ENCODE results near the gene NFKBIB. TPM values are rescaled to one million over a fixed set of nuclear protein-coding genes. Genes with fewer than 3 reads are reported as not detected.

NFKBIB gene
- total RNA-seq, 2 experiments from 2014 or later, result 47.2 to 52.7 TPM

DNA sequence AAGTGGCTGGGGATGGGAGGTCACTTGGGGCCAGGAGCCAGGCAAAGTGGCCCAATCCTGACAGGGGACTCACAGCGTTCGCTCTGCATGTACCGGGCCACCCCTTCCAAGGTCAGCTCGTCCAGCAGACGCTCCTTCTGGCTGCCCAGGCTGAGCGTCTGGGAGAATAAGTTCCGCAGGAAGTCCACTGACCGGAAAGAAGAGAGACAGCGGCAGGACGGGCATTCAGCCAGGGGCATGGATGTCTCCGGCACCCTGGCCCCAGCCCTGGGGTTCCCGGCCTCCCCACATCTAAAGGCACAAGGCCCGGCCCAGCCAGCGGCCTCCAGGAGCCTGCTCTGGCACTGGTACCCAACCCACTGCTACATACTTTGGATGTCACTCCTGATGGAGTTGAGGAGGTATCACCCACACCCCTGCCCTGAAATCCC lies 6.4 kb upstream of the NFKBIB start:
- CTCF ChIA-PET, result no interaction called here
- Mint-ChIP-seq H3K9me3 (no peaks in the 10 kb centered on the region), H3K4me3 (no peak overlapping the region), H3K27me3 (ENCODE audit: low read depth) (no peaks in the 10 kb centered on the region), H3K27ac (no peak overlapping the region), H3K36me3 (ENCODE audit: low read depth) (peaks cover 2% of the 10 kb centered on the region), H3K4me1 (ENCODE audit: low read depth) (peaks cover 7% of the 10 kb centered on the region)
- intact Hi-C loops (cut with micrococcal nuclease), result no loop called here
- DNase-seq, result no peak

DNA sequence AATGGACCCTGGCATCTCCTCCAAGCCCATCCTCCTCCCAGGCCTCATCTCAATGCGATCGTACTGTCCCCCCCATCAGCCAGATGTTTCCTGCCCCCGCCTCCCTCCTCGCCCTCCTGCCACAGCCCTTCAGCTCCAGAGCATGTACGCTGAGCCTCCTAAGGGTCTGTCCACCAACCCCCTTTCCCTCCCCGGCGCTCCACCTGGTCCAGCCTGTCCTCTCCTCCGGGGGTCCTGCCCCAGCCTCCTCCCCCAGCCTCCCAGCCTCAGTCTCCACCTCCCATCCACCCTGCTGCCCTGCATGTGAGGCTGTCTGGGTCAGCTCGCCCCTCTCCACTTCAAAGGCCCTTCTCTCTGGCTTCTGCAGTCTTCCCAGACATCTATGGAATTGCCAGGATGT lies 4.8 kb upstream of the NFKBIB start:
- H3K36me3 Mint-ChIP-seq (ENCODE audit: low read depth), result no peaks in the 10 kb centered on the region
- peaks cover 14% of the 10 kb centered on the region for H3K4me1 Mint-ChIP-seq (ENCODE audit: low read depth)
- no peak for DNase-seq
- H3K4me3 Mint-ChIP-seq, result no peak overlapping the region
- intact Hi-C loops (cut with micrococcal nuclease), result loop anchor here (5.0 kb wide), 1 partner anchor 238 kb away; no protein-coding TSS in a partner anchor
- no peaks in the 10 kb centered on the region for H3K27me3 Mint-ChIP-seq (ENCODE audit: low read depth)
- no peak overlapping the region for H3K27ac Mint-ChIP-seq
- CTCF ChIA-PET, result no interaction called here
- no peaks in the 10 kb centered on the region for H3K9me3 Mint-ChIP-seq

DNA sequence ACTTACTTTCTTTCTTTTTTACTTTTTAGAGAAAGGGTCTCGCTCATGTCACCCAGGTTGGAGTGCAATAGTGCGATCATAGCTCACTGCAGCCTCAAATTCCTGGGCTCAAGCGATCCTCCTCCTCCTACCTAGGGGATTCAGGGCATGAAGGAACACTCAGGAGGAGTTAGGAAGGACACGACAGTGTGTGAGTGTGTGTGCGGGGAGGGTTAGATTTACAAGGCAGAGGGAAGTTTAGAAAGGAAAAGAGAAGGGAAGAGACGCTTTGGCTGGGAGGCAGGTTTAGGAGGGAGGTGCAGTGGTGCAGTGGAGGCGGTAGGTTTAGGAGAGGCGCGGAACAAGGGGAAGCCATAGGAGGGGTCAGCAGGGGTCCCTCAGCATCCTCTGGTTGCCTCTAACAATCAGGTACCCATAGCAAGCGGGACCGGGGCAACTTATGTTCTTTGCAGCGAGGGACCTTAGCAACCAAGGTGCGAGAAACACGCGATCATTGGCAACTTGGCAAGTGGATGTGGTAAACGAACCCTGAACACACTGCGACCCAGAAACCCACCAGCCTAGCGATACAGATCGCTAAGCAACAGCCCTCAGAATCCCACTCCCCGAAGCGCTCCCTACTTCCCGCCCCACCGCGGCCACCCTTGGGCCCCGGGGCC lies 852 bp upstream of the NFKBIB start:
- no peaks in the 10 kb centered on the region for H3K27me3 Mint-ChIP-seq (ENCODE audit: low read depth)
- H3K4me3 Mint-ChIP-seq, result peak overlapping the region; percentile 96
- DNase-seq, result peak; percentile 36
- H3K36me3 Mint-ChIP-seq (ENCODE audit: low read depth), result peaks cover 19% of the 10 kb centered on the region
- H3K9me3 Mint-ChIP-seq, result peaks cover 1% of the 10 kb centered on the region
- peak overlapping the region; percentile 74 for H3K27ac Mint-ChIP-seq
- intact Hi-C loops (cut with micrococcal nuclease), result loop anchor here (1.0 to 5.0 kb wide), 8 partner anchors 21 to 563 kb away; partner anchors contain the start of genes ECH1, EIF3K, MRPS12 and PAK4
- CTCF ChIA-PET, result no interaction called here
- peaks cover 35% of the 10 kb centered on the region for H3K4me1 Mint-ChIP-seq (ENCODE audit: low read depth)

DNA sequence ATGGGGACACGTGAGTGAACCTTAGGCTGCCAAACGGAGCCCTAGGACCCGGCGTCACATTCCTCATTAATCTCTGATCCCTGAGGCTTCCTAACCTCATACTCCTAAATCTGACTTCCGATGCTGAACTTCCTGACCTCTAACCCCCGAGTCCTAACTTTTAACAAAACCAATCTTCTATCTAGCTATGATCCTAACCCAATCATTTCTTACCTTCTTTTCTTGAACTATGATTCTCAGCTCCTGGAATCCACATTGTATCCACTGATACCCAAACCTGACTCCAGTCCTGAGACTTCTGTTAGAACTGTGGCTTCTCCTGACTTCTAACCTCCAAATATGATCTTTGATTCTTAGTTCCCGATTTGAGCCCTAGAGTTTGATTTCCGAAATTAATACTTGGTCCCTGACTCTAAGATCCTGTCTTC lies 447 bp downstream of the NFKBIB start:
- CTCF ChIA-PET, result interaction anchor here (0.6 to 3.9 kb wide), 8 partner anchors 13 to 526 kb away, joined by 3 to 22 read pairs (median 4); partner anchors contain the start of genes MRPS12, PSMD8 and SARS2
- no peak for DNase-seq
- intact Hi-C loops (cut with micrococcal nuclease), result no loop called here
- peaks cover 42% of the 10 kb centered on the region for H3K4me1 Mint-ChIP-seq (ENCODE audit: low read depth)
- peak overlapping the region; percentile 96 for H3K4me3 Mint-ChIP-seq
- peaks cover 26% of the 10 kb centered on the region for H3K36me3 Mint-ChIP-seq (ENCODE audit: low read depth)
- H3K27ac Mint-ChIP-seq, result peak overlapping the region; percentile 86
- peaks cover 1% of the 10 kb centered on the region for H3K9me3 Mint-ChIP-seq
- no peaks in the 10 kb centered on the region for H3K27me3 Mint-ChIP-seq (ENCODE audit: low read depth)

DNA sequence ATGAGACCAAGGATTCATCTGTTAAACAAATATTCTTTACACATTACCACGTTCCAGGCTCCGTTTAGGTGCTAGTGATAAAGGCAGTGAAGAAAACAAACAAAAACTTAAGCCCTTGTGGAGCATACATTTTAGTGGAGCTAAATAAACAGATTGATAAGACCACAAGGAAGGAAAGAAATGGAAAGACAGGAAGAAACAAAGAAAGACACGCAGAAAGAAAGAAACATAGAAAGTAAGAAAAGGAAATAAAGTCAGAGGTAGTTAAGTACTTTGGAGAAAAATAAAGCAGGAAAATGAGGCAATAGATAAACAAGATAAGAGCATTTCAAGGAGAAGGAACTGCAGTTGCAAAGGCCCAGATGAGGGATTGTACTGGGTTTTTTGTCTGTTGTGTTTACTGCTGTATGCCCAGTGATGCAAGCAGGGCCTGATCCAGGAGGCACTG lies 998 bp downstream of the NFKBIB start:
- H3K9me3 Mint-ChIP-seq, result peaks cover 1% of the 10 kb centered on the region
- H3K27me3 Mint-ChIP-seq (ENCODE audit: low read depth), result no peaks in the 10 kb centered on the region
- DNase-seq, result no peak
- intact Hi-C loops (cut with micrococcal nuclease), result no loop called here
- no peak overlapping the region for H3K27ac Mint-ChIP-seq
- peaks cover 42% of the 10 kb centered on the region for H3K4me1 Mint-ChIP-seq (ENCODE audit: low read depth)
- peaks cover 28% of the 10 kb centered on the region for H3K36me3 Mint-ChIP-seq (ENCODE audit: low read depth)
- H3K4me3 Mint-ChIP-seq, result peak overlapping the region; percentile 96
- CTCF ChIA-PET, result interaction anchor here (0.7 to 3.9 kb wide), 6 partner anchors 13 to 527 kb away, joined by 3 to 22 read pairs (median 4); partner anchors contain the start of genes MRPS12, PSMD8 and SARS2

DNA sequence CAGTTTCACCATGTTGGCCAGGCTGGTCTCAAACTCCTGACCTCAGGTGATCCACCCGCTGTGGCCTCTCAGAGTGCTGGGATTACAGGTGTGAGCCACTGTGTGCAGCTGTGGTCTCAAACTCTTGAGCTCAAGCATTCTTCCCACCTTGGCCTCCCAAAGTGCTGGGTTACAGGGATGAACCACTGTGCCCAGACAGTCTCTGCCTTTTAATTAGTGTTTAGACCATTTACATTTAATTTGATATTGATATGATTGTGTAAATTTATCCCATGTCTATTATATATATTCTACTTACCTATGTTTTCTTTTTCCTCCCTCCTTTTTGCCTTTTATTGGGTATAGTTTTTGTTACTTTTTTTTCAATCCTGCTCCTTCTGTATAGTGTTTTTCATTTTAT lies 1.9 kb downstream of the NFKBIB start:
- CTCF ChIA-PET, result interaction anchor here (0.7 to 3.9 kb wide), 3 partner anchors 14 to 39 kb away, joined by 5 to 22 read pairs (median 11); partner anchors contain the start of genes MRPS12 and SARS2
- Mint-ChIP-seq H3K27me3 (ENCODE audit: low read depth) (no peaks in the 10 kb centered on the region), H3K4me1 (ENCODE audit: low read depth) (peaks cover 42% of the 10 kb centered on the region), H3K4me3 (peak overlapping the region; percentile 36), H3K36me3 (ENCODE audit: low read depth) (peaks cover 29% of the 10 kb centered on the region), H3K27ac (no peak overlapping the region), H3K9me3 (peaks cover 1% of the 10 kb centered on the region)
- intact Hi-C loops (cut with micrococcal nuclease), result no loop called here
- no peak for DNase-seq

DNA sequence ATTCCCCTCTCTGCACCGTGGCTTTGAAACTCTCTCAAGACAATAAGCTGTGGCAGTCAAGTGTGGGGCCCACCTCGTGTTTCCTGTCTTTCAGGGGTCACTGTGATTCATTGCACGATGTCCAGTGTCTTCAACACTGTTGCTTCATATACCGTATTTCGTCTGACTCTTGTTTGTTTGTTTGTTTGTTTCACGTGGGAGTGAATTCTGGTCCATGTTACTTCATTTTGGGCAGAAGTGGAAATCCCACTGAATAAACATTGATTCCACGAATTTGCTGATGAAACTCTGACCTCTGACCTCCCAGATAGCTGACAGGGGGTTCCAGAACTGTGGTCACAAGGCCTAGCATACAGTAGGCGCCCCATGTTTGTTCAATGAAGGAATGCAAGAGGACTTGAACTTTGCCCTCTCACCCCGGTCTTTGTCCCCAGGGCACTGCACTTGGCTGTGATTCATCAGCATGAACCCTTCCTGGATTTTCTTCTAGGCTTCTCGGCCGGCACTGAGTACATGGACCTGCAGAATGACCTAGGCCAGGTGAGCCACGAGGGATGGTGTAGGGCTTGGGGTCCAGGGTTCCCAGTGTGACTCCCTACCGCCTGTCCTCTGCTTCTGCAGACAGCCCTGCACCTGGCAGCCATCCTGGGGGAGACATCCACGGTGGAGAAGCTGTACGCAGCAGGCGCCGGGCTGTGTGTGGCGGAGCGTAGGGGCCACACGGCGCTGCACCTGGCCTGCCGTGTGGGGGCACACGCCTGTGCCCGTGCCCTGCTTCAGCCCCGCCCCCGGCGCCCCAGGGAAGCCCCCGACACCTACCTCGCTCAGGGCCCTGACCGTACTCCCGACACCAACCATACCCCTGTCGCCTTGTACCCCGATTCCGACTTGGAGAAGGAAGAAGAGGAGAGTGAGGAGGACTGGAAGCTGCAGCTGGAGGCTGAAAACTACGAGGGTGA lies 5.1 kb downstream of the NFKBIB start:
- CTCF ChIA-PET, result interaction anchor here (2.0 to 2.1 kb wide), 2 partner anchors 17 to 25 kb away, joined by 6 to 7 read pairs; partner anchors contain the start of genes MRPS12 and SARS2
- intact Hi-C loops (cut with micrococcal nuclease), result no loop called here
- H3K36me3 Mint-ChIP-seq (ENCODE audit: low read depth), result peaks cover 41% of the 10 kb centered on the region
- no peak overlapping the region for H3K27ac Mint-ChIP-seq
- DNase-seq, result no peak
- no peak overlapping the region for H3K4me3 Mint-ChIP-seq
- H3K4me1 Mint-ChIP-seq (ENCODE audit: low read depth), result peaks cover 36% of the 10 kb centered on the region
- H3K9me3 Mint-ChIP-seq, result peaks cover 1% of the 10 kb centered on the region
- H3K27me3 Mint-ChIP-seq (ENCODE audit: low read depth), result no peaks in the 10 kb centered on the region

DNA sequence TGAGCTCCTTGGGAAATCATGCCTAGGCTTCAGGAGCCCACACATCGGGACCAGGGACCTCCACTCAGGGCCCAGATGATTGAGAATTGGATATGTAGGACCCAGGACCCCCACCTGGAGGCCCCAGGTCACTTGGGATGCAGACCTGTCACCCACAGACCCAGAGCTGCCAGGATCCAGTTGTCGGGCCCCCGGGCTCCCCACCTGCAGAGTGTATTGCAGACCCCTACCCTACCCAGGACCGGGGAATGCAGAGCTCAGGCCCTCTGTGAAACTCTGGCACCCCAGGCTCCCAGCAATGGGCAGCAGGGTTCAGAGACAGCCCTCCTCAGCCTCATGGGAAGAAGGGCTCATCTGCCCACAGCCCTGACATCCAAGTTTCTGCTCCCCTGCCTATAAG lies 5.9 kb downstream of the NFKBIB start:
- Mint-ChIP-seq H3K4me1 (ENCODE audit: low read depth) (peaks cover 36% of the 10 kb centered on the region), H3K9me3 (peaks cover 1% of the 10 kb centered on the region), H3K4me3 (no peak overlapping the region), H3K27me3 (ENCODE audit: low read depth) (no peaks in the 10 kb centered on the region), H3K36me3 (ENCODE audit: low read depth) (peaks cover 37% of the 10 kb centered on the region), H3K27ac (no peak overlapping the region)
- DNase-seq, result no peak
- CTCF ChIA-PET, result interaction anchor here (2.0 to 2.1 kb wide), 2 partner anchors 18 to 25 kb away, joined by 6 to 7 read pairs; partner anchors contain the start of genes MRPS12 and SARS2
- intact Hi-C loops (cut with micrococcal nuclease), result no loop called here

DNA sequence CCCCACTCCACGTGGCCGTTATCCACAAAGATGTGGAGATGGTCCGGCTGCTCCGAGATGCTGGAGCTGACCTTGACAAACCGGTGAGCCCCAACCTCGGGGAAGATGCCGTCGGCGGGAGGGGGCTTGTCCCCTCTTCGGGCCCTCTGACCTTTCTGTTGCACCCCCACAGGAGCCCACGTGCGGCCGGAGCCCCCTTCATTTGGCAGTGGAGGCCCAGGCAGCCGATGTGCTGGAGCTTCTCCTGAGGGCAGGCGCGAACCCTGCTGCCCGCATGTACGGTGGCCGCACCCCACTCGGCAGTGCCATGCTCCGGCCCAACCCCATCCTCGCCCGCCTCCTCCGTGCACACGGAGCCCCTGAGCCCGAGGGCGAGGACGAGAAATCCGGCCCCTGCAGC lies 7.5 kb downstream of the NFKBIB start:
- Mint-ChIP-seq H3K9me3 (no peaks in the 10 kb centered on the region), H3K27me3 (ENCODE audit: low read depth) (no peaks in the 10 kb centered on the region), H3K36me3 (ENCODE audit: low read depth) (peaks cover 26% of the 10 kb centered on the region), H3K4me1 (ENCODE audit: low read depth) (peaks cover 22% of the 10 kb centered on the region), H3K27ac (no peak overlapping the region), H3K4me3 (no peak overlapping the region)
- DNase-seq, result no peak
- intact Hi-C loops (cut with micrococcal nuclease), result no loop called here
- CTCF ChIA-PET, result no interaction called here

DNA sequence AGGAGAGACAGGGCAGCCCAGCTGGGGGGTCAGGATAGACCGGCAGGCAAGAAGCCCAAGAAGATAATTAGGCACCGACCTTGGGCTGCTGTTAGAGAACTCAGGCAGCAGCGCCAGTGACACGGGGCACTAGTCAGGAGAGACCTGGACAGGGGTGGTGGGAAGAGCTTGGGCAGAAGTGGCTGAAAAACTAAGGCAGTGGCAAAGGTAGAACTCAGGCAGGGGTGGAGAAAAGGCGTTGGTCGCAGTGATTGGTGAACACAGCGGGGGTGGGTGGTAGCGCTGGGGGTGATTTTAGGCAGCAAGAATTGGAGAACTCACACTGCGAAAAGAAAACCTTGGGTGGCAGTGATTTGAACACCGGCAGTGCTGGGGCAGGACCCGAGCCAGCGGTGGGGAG lies 7.9 kb downstream of the NFKBIB start:
- DNase-seq, result no peak
- Mint-ChIP-seq H3K27ac (no peak overlapping the region), H3K36me3 (ENCODE audit: low read depth) (peaks cover 26% of the 10 kb centered on the region), H3K4me3 (no peak overlapping the region), H3K27me3 (ENCODE audit: low read depth) (no peaks in the 10 kb centered on the region), H3K4me1 (ENCODE audit: low read depth) (peaks cover 21% of the 10 kb centered on the region), H3K9me3 (no peaks in the 10 kb centered on the region)
- CTCF ChIA-PET, result interaction anchor here (1.2 kb wide), 1 partner anchor 22 kb away, joined by 7 read pairs; the partner anchor contains the start of genes MRPS12 and SARS2
- intact Hi-C loops (cut with micrococcal nuclease), result no loop called here

DNA sequence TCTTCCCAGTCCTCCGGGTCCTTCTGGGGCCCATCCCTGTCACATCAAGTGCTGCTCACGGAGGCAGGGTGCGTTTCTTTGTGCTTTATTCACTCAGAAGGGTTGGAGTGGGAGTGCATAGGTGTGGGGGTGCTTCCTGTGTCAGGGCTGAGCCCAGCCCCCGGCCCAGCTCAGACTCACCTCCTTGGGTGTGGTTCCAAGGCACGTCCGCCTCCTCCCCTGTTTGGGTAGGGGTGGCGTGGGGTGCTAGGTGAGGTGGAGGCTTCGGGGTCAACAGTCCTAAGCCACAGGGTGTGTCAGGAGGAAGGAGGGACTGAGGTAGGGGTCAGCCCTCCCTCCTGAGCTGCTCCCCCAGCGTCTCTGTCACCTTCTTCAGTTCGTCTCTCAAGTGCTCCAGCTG lies 9.1 kb downstream of the NFKBIB start:
- H3K4me1 Mint-ChIP-seq (ENCODE audit: low read depth), result peaks cover 19% of the 10 kb centered on the region
- peaks cover 24% of the 10 kb centered on the region for H3K36me3 Mint-ChIP-seq (ENCODE audit: low read depth)
- CTCF ChIA-PET, result interaction anchor here (1.2 kb wide), 1 partner anchor 21 kb away, joined by 7 read pairs; the partner anchor contains the start of genes MRPS12 and SARS2
- H3K27me3 Mint-ChIP-seq (ENCODE audit: low read depth), result no peaks in the 10 kb centered on the region
- intact Hi-C loops (cut with micrococcal nuclease), result no loop called here
- no peak overlapping the region for H3K4me3 Mint-ChIP-seq
- H3K9me3 Mint-ChIP-seq, result no peaks in the 10 kb centered on the region
- no peak for DNase-seq
- peak overlapping the region; percentile 31 for H3K27ac Mint-ChIP-seq

DNA sequence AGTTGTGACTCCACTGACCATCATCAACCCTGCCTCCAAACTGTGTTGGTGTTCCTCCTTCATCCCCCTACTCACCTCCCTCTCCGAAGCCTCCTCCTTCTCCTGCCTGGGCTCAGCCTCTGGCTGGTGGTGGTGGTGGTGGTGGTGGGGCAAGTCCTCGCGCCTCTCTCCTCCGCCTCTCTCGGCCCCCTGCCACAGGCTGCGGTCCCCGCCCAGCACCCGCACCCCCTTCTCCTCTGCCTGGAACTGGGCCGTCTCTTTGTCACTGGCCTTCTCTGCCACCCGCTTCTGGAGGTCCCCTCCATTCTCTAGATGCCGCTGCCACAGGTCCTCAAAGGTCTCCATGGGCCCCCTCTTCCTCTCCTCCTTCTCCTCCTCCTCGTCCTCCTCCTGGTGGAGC lies 10.7 kb downstream of the NFKBIB start:
- H3K4me3 Mint-ChIP-seq, result no peak overlapping the region
- H3K9me3 Mint-ChIP-seq, result no peaks in the 10 kb centered on the region
- H3K27me3 Mint-ChIP-seq (ENCODE audit: low read depth), result no peaks in the 10 kb centered on the region
- H3K27ac Mint-ChIP-seq, result no peak overlapping the region
- H3K4me1 Mint-ChIP-seq (ENCODE audit: low read depth), result peaks cover 13% of the 10 kb centered on the region
- H3K36me3 Mint-ChIP-seq (ENCODE audit: low read depth), result peaks cover 21% of the 10 kb centered on the region
- CTCF ChIA-PET, result no interaction called here
- DNase-seq, result no peak
- intact Hi-C loops (cut with micrococcal nuclease), result no loop called here

Measured in activated naive CD4-positive, alpha-beta T cell treated with anti-CD3 and anti-CD28 coated beads for 36 hours (primary cell).